HG02884 (cell line): ENCODE measurements around the gene UTP4.
"Not testable (repeated sequence)": the region's sequence is repeated elsewhere in the genome, so short reads cannot be mapped to it uniquely, and the experiment has no call there.

ENCODE experiments used
- ATAC-seq: cut with Tn5 transposase; IDR thresholded peaks from one replicate; pipeline ENCODE4 v1.9.1; 2021; ENCODE audit warnings: mild to moderate bottlenecking, moderate library complexity; ENCODE audit not compliant: unreplicated experiment

UTP4 gene

GRCh38 chr16:69109486-69110270 lies 22.8 kb upstream of the UTP4 start:
- ATAC-seq: no peak

DNA sequence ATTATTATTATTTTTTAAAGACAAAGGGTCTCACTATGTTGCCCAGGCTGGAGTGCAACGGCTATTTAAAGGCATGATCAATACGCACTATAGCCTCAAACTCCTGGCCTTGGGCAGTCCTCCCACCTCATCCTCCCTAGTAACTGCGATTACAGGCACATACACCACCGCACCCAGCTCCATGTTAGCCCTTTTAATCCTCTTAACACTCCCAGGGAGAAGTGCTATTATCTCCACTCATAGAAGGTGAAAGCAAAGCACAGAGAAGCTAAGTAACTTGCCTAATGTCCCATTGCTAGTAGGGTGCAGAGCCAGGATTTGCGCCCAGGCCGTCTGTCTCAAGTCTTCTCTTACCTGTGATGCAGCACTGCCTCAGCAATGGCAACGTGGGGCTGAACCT lies 22.0 kb upstream of the UTP4 start:
- no peak for ATAC-seq

DNA sequence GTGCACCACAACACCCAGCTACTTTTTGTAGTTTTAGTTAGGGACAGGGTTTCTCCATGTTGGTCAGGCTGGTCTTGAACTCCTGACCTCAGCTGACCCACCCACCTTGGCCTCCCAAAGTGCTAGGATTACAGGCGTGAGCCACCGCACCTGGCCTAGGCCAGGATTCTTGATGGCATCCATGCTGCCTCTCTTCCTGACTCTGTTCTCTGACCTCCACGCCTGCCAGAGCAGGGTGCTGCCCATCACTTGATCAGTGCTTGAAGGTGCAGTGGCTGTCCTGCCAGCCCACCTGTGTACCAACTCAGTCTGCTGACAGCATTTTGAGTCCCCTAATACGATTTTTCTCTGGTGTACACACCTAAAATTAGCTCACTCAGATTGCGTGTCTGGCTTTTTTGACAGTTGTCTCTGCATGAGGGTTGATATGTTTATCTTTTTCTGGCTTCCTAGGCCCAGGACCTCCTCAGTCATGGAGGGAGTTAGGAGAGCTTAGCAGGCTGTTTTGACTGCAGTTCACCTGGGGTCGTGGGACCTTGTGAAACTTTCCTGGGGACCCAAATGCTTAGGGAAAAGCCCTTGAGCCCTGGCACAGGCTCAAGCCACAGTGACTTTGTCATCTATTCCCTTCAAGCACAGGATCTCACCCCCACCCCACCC lies 21.1 kb upstream of the UTP4 start:
- no peak for ATAC-seq

DNA sequence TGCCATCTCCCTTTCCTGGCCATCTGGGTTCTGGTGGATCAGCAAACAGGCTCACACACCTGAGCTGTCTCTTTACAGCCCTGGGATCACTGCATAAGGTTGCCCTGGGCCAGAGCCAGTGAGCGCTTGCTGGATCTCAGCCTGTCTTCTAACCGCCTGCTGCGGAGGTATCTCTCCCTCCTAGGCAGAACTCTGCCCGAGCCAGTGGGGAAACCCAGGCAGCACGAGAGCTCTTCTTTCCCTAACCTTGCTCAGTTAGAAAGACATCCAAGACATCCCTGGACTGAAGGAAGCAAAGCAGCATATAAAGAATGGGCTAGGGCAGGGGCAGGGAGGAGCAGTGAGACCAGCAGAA lies 20.6 kb upstream of the UTP4 start:
- no peak for ATAC-seq

- no peak for ATAC-seq
Observed at GRCh38 chr16:69112285-69113129, 19.9 kb upstream of the UTP4 start.

DNA sequence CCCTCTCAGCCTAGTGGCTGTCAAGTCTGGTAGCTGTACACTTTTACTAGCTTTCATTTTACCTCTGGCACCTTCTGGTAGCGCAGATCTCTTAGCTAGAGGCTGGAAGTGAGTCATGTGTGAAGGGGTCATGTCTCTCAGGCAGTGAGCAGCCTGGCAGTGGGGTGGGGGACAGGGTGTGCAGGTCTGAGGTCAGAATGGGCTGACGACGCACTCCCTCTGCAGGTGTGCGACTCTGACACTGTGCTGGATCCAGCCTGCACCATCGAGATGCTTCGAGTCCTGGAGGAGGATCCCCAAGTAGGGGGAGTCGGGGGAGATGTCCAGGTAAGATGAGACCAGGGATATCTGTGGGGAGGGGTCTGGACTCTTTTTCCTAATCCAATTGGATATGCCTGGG lies 19.2 kb upstream of the UTP4 start:
- ATAC-seq: no peak

- ATAC-seq: no peak
Observed at GRCh38 chr16:69114346-69114975, 18.0 kb upstream of the UTP4 start.

DNA sequence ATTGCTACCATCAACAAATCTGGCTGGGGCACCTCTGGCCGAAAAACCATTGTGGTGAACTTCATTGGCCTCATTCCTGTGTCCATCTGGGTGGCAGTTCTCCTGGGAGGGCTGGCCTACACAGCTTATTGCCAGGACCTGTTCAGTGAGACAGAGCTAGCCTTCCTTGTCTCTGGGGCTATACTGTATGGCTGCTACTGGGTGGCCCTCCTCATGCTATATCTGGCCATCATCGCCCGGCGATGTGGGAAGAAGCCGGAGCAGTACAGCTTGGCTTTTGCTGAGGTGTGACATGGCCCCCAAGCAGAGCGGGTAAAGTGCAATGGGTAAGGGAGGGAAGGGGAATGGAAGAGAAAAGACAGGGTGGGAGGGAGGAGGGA lies 17.5 kb upstream of the UTP4 start:
- no peak for ATAC-seq

DNA sequence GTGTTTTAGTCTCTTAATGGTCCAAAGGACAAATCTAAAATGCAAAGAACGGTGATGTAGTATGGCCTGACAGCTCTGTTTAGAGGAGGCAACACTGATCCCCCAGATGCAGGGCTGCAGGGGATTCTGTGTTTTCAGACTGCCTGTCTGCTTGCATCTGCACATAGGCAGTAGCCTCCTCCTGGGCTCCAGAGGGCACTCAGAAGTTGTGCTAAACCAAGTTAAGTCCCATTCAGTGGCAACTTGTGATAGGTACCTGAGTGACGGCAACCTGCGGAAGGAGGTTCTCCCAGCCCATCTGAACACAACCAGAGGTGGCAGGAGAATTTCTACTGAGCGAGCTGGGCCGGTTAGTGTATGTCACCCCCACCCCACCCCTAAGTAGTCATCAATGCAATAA lies 17.1 kb upstream of the UTP4 start:
- ATAC-seq: no peak

GRCh38 chr16:69115837-69116236 lies 16.6 kb upstream of the UTP4 start:
- no peak for ATAC-seq

DNA sequence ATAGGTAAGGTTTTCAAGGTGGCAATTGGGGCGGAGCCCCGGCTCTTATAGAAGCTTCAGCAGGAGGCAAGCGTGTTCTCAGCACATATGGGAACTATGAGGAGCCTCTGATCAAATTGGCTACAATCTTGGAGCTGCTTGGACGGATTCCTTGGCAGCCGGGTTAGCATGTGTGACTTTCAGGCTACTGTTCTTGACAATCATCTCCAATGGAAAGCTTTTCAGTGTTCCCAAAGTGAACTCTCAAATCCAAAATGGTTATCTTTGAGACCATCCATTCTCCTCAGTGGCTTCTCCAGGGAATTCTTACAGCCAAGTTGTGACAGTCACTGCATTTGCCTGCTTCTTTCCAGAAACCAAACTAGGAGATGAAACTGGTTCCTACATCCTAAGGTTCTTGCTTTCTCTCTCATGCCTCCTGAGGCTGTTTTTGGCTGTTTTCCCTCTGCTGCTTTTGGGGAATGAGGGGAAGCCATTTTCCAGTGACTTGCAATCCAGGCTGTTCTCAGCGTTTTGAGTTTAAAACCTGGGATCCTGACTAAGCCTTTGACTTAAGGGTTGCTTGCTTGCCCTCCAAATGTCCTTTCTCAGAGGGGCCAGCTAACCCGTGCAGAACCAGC lies 16.1 kb upstream of the UTP4 start:
- ATAC-seq: no peak

GRCh38 chr16:69116906-69117305 lies 15.5 kb upstream of the UTP4 start:
- no peak for ATAC-seq

GRCh38 chr16:69118468-69118867 lies 14.0 kb upstream of the UTP4 start:
- no peak for ATAC-seq

- ATAC-seq: no peak
Observed at GRCh38 chr16:69118994-69119393, 13.5 kb upstream of the UTP4 start.

DNA sequence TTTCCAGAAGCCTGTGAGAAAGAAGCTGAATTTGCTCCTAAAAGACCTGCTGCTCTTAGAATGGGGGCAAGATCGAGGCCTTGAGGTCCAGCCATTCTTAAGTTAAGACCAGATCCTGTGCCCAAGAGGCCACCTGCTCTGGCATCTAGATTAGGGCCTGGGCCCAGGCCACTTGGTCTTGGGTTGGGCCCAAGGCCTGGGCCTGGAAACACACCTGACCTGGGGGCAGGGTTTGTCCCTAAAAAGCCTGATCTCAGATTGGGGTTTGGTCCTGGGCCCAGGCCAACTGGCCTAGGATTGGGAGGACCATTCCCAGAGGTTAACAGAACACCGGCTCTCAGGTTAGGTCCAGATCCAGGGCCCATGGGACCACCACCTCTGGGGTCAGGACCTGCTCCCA lies 12.9 kb upstream of the UTP4 start:
- no peak for ATAC-seq

GRCh38 chr16:69120096-69120664 lies 12.3 kb upstream of the UTP4 start:
- ATAC-seq: no peak

DNA sequence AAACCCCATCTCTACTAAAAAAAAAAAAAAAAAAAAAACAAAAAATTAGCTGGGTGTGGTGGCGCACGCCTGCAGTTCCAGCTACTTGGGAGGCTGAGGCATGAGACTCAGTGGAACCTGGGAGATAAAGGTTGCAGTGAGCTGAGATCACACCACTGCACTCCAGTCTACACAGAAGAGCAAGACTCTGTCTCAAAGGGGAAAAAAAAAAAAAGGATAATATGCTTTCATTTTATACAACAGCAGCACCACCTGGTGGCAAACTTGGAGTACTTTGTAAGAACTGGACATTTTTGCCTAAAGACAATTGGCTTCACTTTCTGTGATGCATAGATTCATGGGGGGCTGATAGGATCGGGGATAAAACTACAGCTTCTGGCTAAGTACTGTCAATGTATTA lies 8.5 kb upstream of the UTP4 start:
- no peak for ATAC-seq

GRCh38 chr16:69124406-69124805 lies 8.0 kb upstream of the UTP4 start:
- ATAC-seq: not testable (repeated sequence)

DNA sequence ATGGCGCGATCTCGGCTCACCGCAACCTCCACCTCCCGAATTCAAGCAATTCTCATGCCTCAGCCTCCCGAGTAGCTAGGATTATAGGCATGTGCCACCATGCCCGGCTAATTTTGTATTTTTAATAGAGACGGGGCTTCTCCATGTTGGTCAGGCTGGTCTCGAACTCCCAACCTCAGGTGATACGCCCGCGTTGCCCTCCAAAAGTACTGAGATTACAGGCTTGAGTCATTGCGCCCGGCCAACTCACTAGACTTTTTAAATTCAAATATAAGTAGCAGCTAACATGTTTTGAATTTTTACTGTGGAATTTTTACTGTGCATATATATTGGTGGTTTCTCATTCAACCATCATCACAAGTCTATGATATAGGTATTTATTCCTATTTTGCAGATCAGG lies 7.5 kb upstream of the UTP4 start:
- ATAC-seq: not testable (repeated sequence)

DNA sequence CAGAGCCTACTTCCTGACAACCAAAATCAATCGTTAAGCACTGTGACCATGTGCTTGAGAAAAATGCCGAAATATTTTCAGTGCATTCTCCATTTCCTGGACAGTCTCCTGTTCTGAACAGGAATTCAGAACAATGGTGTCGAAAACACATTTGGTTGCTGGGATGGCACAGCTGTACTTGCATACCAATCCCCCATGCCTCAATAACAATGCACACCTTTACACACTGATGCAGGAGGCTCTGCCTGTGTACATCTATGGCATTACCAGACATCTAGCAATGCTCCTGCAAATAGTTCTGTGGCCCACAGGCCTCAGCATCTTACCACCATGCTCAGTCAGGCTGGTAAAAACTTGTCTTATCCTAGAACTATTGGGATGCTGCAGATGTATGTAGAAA lies 6.2 kb upstream of the UTP4 start:
- no peak for ATAC-seq

DNA sequence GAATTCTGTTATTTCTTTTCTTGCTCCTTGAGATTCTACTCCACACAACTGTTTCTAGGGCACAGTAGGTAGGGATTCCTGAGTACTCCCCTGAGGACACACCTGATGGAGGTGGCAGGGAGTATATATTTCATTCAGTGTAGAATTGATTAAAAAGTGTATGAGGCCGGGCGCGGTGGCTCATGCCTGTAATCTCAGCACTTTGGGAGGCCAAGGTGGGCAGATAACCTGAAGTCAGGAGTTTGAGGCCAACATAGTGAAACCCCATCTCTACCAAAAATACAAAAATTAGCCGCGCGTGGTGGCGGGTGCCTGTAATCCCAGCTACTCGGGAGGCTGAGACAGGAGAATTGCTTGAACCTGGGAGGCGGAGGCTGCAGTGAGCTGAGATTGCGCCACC lies 5.6 kb upstream of the UTP4 start:
- ATAC-seq: not testable (repeated sequence)
